Mesendoderm (in vitro differentiated cells): ENCODE measurements around the gene DCUN1D3.
A peak's percentile ranks its signal among the peaks of the same experiment; 100 is the strongest.

Experiments used
- DNase-seq: peaks from one replicate; pipeline ENCODE4 v3.0.0; 2013
- H2AK5ac ChIP-seq: 2 replicates; pipeline ENCODE4 v1.6.1; 2013; ENCODE audit warnings: low read length, inconsistent platforms
- H2BK120ac ChIP-seq: 2 replicates; pipeline ENCODE4 v1.6.1; 2013; ENCODE audit warnings: low read depth, mild to moderate bottlenecking, low read length, moderate library complexity, mixed read lengths
- H2BK15ac ChIP-seq: replicated peaks from 2 replicates; pipeline ENCODE4 v1.6.1; 2013; ENCODE audit warnings: low read depth, mild to moderate bottlenecking, moderate library complexity
- H2BK5ac ChIP-seq: 2 replicates; pipeline ENCODE4 v1.6.1; 2013; ENCODE audit warnings: low read length, inconsistent platforms
- H3K18ac ChIP-seq: 2 replicates; pipeline ENCODE4 v1.6.1; 2013; ENCODE audit warnings: mild to moderate bottlenecking, low read length, mixed read lengths
- H3K23ac ChIP-seq: one replicate; pipeline ENCODE4 v1.6.1; 2013; ENCODE audit warnings: low read length
- H3K27ac ChIP-seq: 2 replicates; pipeline ENCODE4 v1.5.1; 2013; ENCODE audit warnings: low read depth, mild to moderate bottlenecking, inconsistent platforms, low read length, moderate library complexity
- H3K27me3 ChIP-seq: 2 replicates; pipeline ENCODE4 v1.6.1; 2013; ENCODE audit warnings: low read length, control low read depth, mild to moderate bottlenecking, inconsistent platforms; ENCODE audit not compliant: insufficient read depth, poor library complexity
- H3K36me3 ChIP-seq: 2 replicates; pipeline ENCODE4 v1.6.1; 2013; ENCODE audit warnings: low read length, inconsistent platforms; ENCODE audit not compliant: control insufficient read depth, insufficient read depth
- H3K4ac ChIP-seq: one replicate; pipeline ENCODE4 v1.6.1; 2013; ENCODE audit warnings: low read depth, mild to moderate bottlenecking, low read length, moderate library complexity
- H3K4me1 ChIP-seq: 2 replicates; pipeline ENCODE4 v1.6.1; 2013; ENCODE audit warnings: low read depth, low read length, inconsistent platforms; ENCODE audit not compliant: control insufficient read depth
- H3K4me2 ChIP-seq: 2 replicates; pipeline ENCODE4 v1.6.1; 2013; ENCODE audit warnings: low read length
- H3K4me3 ChIP-seq: 2 replicates; pipeline ENCODE4 v1.5.1; 2013; ENCODE audit warnings: mild to moderate bottlenecking, low read length
- H3K56ac ChIP-seq: one replicate; pipeline ENCODE4 v1.6.1; 2013; ENCODE audit warnings: low read length
- H3K79me1 ChIP-seq: 2 replicates; pipeline ENCODE4 v1.6.1; 2013; ENCODE audit warnings: low read length, inconsistent platforms
- H3K79me2 ChIP-seq: 2 replicates; pipeline ENCODE4 v1.6.1; 2013; ENCODE audit warnings: mild to moderate bottlenecking, low read length; ENCODE audit not compliant: control insufficient read depth, insufficient read depth
- H3K9ac ChIP-seq: 2 replicates; pipeline ENCODE4 v1.6.1; 2013; ENCODE audit warnings: low read length, inconsistent platforms
- H4K5ac ChIP-seq: one replicate; pipeline ENCODE4 v1.6.1; 2013; ENCODE audit warnings: low read length
- H4K8ac ChIP-seq: one replicate; pipeline ENCODE4 v1.6.1; 2013; ENCODE audit warnings: low read depth, mild to moderate bottlenecking, control low read depth, low read length, moderate library complexity
- whole genome bisulfite sequencing: extraction: QIAGEN DNeasy Blood & Tissue Kit; methylation state at CpG from one replicate; pipeline ENCODE4 v1.1.7; 2013; ENCODE audit warnings: low lambda C conversion rate, missing lambda C conversion rate; ENCODE audit not compliant: insufficient coverage; ENCODE audit errors: extremely low coverage; 5-methylcytosine and 5-hydroxymethylcytosine counted together

Gene DCUN1D3

DNA sequence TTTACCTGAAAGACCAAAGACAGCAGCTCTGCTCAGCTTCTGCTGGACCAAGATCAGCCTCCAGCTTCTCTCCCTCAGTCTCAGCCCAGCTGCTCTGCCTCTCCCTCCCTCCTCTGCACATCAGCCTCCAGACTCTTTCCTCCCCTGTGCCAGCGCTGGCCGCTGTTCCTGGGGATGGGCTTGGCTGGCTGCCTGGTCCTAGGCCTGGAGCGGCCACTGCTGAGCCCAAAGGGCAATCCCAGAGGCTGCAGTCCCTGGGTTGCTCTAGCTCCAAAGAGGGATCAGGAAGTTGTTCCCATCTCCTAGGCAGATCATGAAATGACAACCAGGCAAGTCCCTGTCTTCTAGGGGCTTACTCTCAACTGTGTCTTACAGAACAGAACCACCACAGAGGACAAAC is 31.3 kb downstream of the DCUN1D3 start:
- Histone ChIP-seq H3K27me3 (no peaks in the 10 kb centered on the region), H3K4me1 (peaks cover 24% of the 10 kb centered on the region), H2BK120ac (no peak overlapping the region), H3K9ac (no peak overlapping the region), H2BK15ac (no peak overlapping the region), H2AK5ac (no peak overlapping the region), H3K4ac (no peak overlapping the region), H4K5ac (no peak overlapping the region), H3K4me3 (no peak overlapping the region), H3K27ac (no peak overlapping the region), H3K23ac (no peak overlapping the region), H4K8ac (no peak overlapping the region), H3K79me1 (peaks cover 29% of the 10 kb centered on the region), H3K36me3 (no peaks in the 10 kb centered on the region), H2BK5ac (no peak overlapping the region), H3K79me2 (peaks cover 21% of the 10 kb centered on the region), H3K4me2 (no peak overlapping the region), H3K56ac (peak overlapping the region; percentile 28), H3K18ac (peak overlapping the region; percentile 39)
- no peak for DNase-seq
- WGBS: no CpG with 5 or more reads among the region's 3 CpGs

DNA sequence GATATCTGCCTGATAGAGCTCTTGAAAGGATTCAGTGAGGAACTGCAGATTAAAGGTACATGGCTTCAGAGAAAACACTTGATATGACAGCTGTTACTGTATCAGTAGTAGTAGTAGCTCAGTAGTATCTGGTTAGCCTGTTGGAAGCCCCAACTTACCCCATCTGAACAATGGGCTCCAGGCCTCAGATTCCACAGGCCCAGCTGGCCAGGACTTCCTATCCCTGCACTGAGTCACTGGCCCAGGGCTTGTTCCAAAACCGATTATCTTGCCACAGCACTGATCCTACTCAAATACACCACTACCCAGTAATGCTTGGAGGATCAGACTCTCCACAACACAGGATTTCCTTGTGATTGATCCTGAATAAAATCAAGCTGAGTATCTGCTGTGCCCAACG is 32.6 kb downstream of the DCUN1D3 start:
- Histone ChIP-seq H3K4me2 (no peak overlapping the region), H3K56ac (no peak overlapping the region), H2BK5ac (no peak overlapping the region), H3K4me1 (peaks cover 20% of the 10 kb centered on the region), H4K5ac (no peak overlapping the region), H3K9ac (no peak overlapping the region), H3K23ac (no peak overlapping the region), H2AK5ac (no peak overlapping the region), H3K36me3 (no peaks in the 10 kb centered on the region), H3K4me3 (no peak overlapping the region), H3K18ac (no peak overlapping the region), H3K79me2 (peaks cover 28% of the 10 kb centered on the region), H3K27ac (no peak overlapping the region), H4K8ac (no peak overlapping the region), H2BK120ac (no peak overlapping the region), H3K27me3 (no peaks in the 10 kb centered on the region), H3K4ac (no peak overlapping the region), H3K79me1 (peaks cover 35% of the 10 kb centered on the region), H2BK15ac (no peak overlapping the region)
- no CpG with 5 or more reads among the region's 2 CpGs for WGBS
- DNase-seq: no peak

DNA sequence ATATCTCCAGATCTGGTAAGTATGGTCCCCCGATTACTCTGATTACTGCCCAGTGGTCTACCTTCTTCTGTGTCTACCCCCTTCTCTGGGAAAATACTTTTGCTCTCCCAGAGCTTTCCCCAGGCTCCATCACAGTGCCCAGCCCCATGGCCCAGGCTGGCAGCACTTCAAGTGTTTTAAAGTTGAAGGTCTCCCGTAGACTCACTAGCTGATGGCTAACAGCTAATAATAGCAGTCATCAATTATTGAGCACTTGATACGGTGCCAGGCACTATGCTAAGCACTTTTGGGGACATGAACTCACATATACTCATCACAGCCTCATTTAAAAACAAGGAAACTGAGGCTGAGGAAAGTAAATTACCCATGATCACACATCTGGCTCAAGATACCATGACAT is 33.4 kb downstream of the DCUN1D3 start:
- Histone ChIP-seq H3K56ac (no peak overlapping the region), H3K23ac (no peak overlapping the region), H4K8ac (no peak overlapping the region), H3K4me1 (peaks cover 20% of the 10 kb centered on the region), H3K18ac (peak overlapping the region; percentile 16), H3K36me3 (no peaks in the 10 kb centered on the region), H3K4me3 (no peak overlapping the region), H2BK15ac (no peak overlapping the region), H3K27me3 (no peaks in the 10 kb centered on the region), H2BK120ac (no peak overlapping the region), H3K4ac (no peak overlapping the region), H2BK5ac (no peak overlapping the region), H4K5ac (no peak overlapping the region), H3K79me1 (peaks cover 35% of the 10 kb centered on the region), H2AK5ac (no peak overlapping the region), H3K4me2 (no peak overlapping the region), H3K79me2 (peaks cover 28% of the 10 kb centered on the region), H3K9ac (no peak overlapping the region), H3K27ac (no peak overlapping the region)
- no CpG with 5 or more reads among the region's 3 CpGs for WGBS
- DNase-seq: no peak

DNA sequence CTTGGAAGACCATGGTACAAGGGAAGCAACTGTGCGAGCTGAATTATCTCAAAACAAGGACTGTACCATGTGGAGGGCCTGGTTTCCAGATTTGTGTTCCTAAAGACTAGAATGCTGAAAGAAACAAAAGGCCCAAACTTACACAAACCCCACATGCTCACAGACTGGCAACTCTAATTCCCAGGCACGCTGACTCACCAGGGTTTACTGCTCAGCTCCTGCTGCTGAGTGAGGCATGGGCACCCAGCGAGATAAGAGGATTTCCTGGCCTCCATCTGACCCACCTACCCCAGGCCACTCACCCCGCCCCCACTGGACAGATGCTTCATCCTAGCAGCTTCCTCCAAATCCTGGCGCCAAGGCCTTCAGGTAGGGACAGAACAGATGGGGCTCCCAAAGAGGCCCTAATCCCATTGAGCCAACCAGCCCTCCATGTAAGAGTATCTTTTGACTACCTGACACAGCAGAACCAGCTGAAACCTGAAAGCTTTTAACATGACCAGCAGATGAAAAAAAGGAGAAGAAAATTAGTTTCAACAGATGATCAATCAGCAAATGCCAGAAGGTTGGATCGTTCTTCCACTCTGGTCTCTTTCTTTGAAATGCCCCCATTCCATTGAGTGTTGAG is 33.9 kb downstream of the DCUN1D3 start:
- Histone ChIP-seq H3K23ac (no peak overlapping the region), H3K79me2 (peaks cover 28% of the 10 kb centered on the region), H2BK15ac (no peak overlapping the region), H3K27me3 (no peaks in the 10 kb centered on the region), H3K4me1 (peaks cover 16% of the 10 kb centered on the region), H4K5ac (no peak overlapping the region), H3K79me1 (peaks cover 35% of the 10 kb centered on the region), H3K4ac (peak overlapping the region; percentile 47), H3K4me2 (no peak overlapping the region), H3K27ac (no peak overlapping the region), H3K4me3 (no peak overlapping the region), H3K18ac (peak overlapping the region; percentile 19), H2AK5ac (no peak overlapping the region), H3K36me3 (peaks cover 1% of the 10 kb centered on the region), H2BK5ac (no peak overlapping the region), H3K9ac (no peak overlapping the region), H4K8ac (no peak overlapping the region), H3K56ac (peak overlapping the region; percentile 43), H2BK120ac (no peak overlapping the region)
- peak; percentile 78 for DNase-seq
- WGBS: no CpG with 5 or more reads among the region's 6 CpGs

DNA sequence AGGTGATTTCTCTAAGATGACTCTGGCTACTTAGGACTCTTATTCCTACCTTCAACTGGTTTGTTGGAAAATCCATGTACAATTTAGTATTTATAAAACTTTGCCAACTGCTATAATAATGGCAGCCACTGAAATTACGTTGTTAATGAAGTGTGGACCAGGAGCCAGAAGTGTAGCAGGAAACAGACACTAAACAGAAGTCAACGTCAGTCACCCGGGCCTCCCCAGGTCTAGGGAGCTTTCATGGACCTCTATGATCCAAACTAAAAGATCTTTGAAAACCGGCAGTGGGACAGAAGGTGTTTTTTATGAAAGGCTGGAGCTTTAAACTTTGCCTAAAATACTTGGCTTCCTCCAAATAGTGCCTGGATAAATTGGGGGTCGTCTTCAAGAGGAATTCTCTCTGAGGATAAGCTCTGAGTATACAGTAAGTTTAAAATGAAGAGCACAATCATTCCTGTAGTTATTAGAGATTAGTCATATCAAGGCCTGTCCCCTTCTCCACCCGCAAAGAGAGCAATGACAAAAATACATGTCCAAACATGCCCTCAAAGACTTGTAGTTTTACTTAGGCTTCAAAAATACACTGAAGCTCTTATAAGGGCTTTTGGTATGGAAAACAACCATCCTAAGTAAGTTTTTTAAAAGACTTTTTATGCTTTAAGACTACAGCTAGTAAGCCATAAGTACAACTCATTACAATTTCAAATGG is 34.6 kb downstream of the DCUN1D3 start:
- no peaks in the 10 kb centered on the region for H3K27me3 ChIP-seq
- H4K8ac ChIP-seq: no peak overlapping the region
- peaks cover 1% of the 10 kb centered on the region for H3K36me3 ChIP-seq
- H3K9ac ChIP-seq: no peak overlapping the region
- H3K4me3 ChIP-seq: no peak overlapping the region
- no peak overlapping the region for H3K18ac ChIP-seq
- H2BK5ac ChIP-seq: no peak overlapping the region
- H3K23ac ChIP-seq: no peak overlapping the region
- H2BK15ac ChIP-seq: no peak overlapping the region
- peaks cover 28% of the 10 kb centered on the region for H3K79me2 ChIP-seq
- H3K4me2 ChIP-seq: no peak overlapping the region
- H3K27ac ChIP-seq: no peak overlapping the region
- peaks cover 16% of the 10 kb centered on the region for H3K4me1 ChIP-seq
- H2AK5ac ChIP-seq: no peak overlapping the region
- DNase-seq: no peak
- peak overlapping the region; percentile 47 for H3K4ac ChIP-seq
- H3K56ac ChIP-seq: no peak overlapping the region
- peaks cover 35% of the 10 kb centered on the region for H3K79me1 ChIP-seq
- no peak overlapping the region for H4K5ac ChIP-seq
- WGBS: no CpG with 5 or more reads among the region's 6 CpGs
- H2BK120ac ChIP-seq: no peak overlapping the region
